IMR-90 (cell line): Measurements from ENCODE around the gene CYB5A. TPM values are rescaled to one million over a fixed set of nuclear protein-coding genes. Genes with fewer than 3 reads are reported as not detected.

ENCODE experiments used
- ATAC-seq: fragments of 200-7000 bp; cut with Tn5 transposase; 2 replicates; pipeline ENCODE4 v1.9.1; 2020; ENCODE audit warnings: low read depth, mild to moderate bottlenecking, moderate library complexity
- BruUV-seq: library from RNA; stranded (reverse); fragments of 400-500 nt; replicated peaks from 2 replicates; lab custom pipeline; 2021; lab: Mats Ljungman, UMichigan
- CTCF ChIA-PET: fragments of 300-600 bp; formaldehyde crosslinking; extraction: SDS; loops from one replicate; lab custom pipeline; 2021; ENCODE audit warnings: antibody characterized with exemption; lab: Yijun Ruan, JAX
- POLR2A ChIA-PET: fragments of 300-600 bp; sonication (Branson Sonifier 250); formaldehyde crosslinking; loops from one replicate; lab custom pipeline; 2022; ENCODE audit warnings: antibody characterized with exemption; ENCODE audit not compliant: unreplicated experiment; lab: Charles Lee
- DNase-seq: peaks from one replicate; pipeline ENCODE4 v3.0.0; 2013
- H2AFZ ChIP-seq: replicated peaks from 2 replicates; pipeline ENCODE3; 2013; ENCODE audit warnings: low read length, mild to moderate bottlenecking; ENCODE audit not compliant: poor library complexity
- H2AK5ac ChIP-seq: 2 replicates; pipeline ENCODE4 v1.6.1; 2013; ENCODE audit warnings: low read depth, low read length, inconsistent platforms
- H2AK9ac ChIP-seq: replicated peaks from 2 replicates; pipeline ENCODE3; 2013; ENCODE audit warnings: mild to moderate bottlenecking, low read depth, low read length, moderate library complexity; ENCODE audit not compliant: poor library complexity
- H2BK120ac ChIP-seq: 2 replicates; pipeline ENCODE4 v1.6.1; 2013; ENCODE audit warnings: low read depth, low read length, inconsistent platforms
- H2BK15ac ChIP-seq: 3 replicates; pipeline ENCODE4 v1.6.1; 2013; ENCODE audit warnings: low read depth, low read length, inconsistent platforms
- H2BK20ac ChIP-seq: 2 replicates; pipeline ENCODE4 v1.6.1; 2013; ENCODE audit warnings: low read depth, mild to moderate bottlenecking, inconsistent platforms, low read length, moderate library complexity
- H2BK5ac ChIP-seq: 2 replicates; pipeline ENCODE4 v1.6.1; 2013; ENCODE audit warnings: mild to moderate bottlenecking, low read depth, low read length, inconsistent platforms; ENCODE audit not compliant: poor library complexity, severe bottlenecking
- H3K14ac ChIP-seq: replicated peaks from 2 replicates; pipeline ENCODE4 v1.6.1; 2013; ENCODE audit warnings: low read depth, low read length, inconsistent platforms
- H3K18ac ChIP-seq: 2 replicates; pipeline ENCODE4 v1.6.1; 2013; ENCODE audit warnings: low read depth, low read length, control low read depth
- H3K23ac ChIP-seq: 2 replicates; pipeline ENCODE4 v1.6.1; 2013; ENCODE audit warnings: low read depth, low read length, inconsistent platforms
- H3K27ac ChIP-seq: 2 replicates; pipeline ENCODE4 v1.5.1; 2013; ENCODE audit warnings: mild to moderate bottlenecking, control low read depth, low read length; ENCODE audit not compliant: insufficient read depth
- H3K27me3 ChIP-seq: 2 replicates; pipeline ENCODE4 v1.6.1; 2013; ENCODE audit warnings: low read length; ENCODE audit not compliant: control insufficient read depth, insufficient read depth
- H3K36me3 ChIP-seq: 2 replicates; pipeline ENCODE4 v1.6.1; 2013; ENCODE audit warnings: low read length, mixed read lengths; ENCODE audit not compliant: control insufficient read depth, insufficient read depth
- H3K4ac ChIP-seq: 2 replicates; pipeline ENCODE4 v1.6.1; 2013; ENCODE audit warnings: low read depth, low read length, inconsistent platforms
- H3K4me1 ChIP-seq: 2 replicates; pipeline ENCODE4 v1.6.1; 2013; ENCODE audit warnings: low read length, mixed read lengths; ENCODE audit not compliant: control insufficient read depth, insufficient read depth
- H3K4me2 ChIP-seq: 2 replicates; pipeline ENCODE4 v1.6.1; 2013; ENCODE audit warnings: low read depth, mild to moderate bottlenecking, control low read depth, low read length, moderate library complexity
- H3K4me3 ChIP-seq: 2 replicates; pipeline ENCODE4 v1.5.1; 2013; ENCODE audit warnings: low read depth, mild to moderate bottlenecking, control low read depth, low read length, moderate library complexity; ENCODE audit not compliant: insufficient read depth
- H3K56ac ChIP-seq: 2 replicates; pipeline ENCODE4 v1.6.1; 2013; ENCODE audit warnings: low read length, inconsistent platforms; ENCODE audit not compliant: insufficient read depth; ENCODE audit errors: extremely low read depth
- H3K79me1 ChIP-seq, 2 experiments: 2 replicates each; pipeline ENCODE4 v1.6.1; 2013; ENCODE audit warnings: low read length in 2 of 2, inconsistent platforms in 1 of 2, low read depth in 1 of 2
- H3K9ac ChIP-seq: 2 replicates; pipeline ENCODE4 v1.6.1; 2013; ENCODE audit warnings: low read depth, low read length, control low read depth
- H3K9me1 ChIP-seq: 2 replicates; pipeline ENCODE4 v1.6.1; 2013; ENCODE audit warnings: low read length, inconsistent platforms; ENCODE audit not compliant: insufficient read depth
- H3K9me3 ChIP-seq: 2 replicates; pipeline ENCODE4 v1.6.1; 2013; ENCODE audit warnings: low read length; ENCODE audit not compliant: control insufficient read depth, insufficient read depth
- H4K20me1 ChIP-seq: 2 replicates; pipeline ENCODE4 v1.6.1; 2013; ENCODE audit warnings: low read length, inconsistent platforms; ENCODE audit not compliant: insufficient read depth
- H4K5ac ChIP-seq: 2 replicates; pipeline ENCODE4 v1.6.1; 2013; ENCODE audit warnings: mild to moderate bottlenecking, low read depth, low read length, control low read depth
- H4K8ac ChIP-seq, 2 experiments: 2 replicates each; pipeline ENCODE4 v1.6.1; 2013; ENCODE audit warnings: low read depth in 2 of 2, low read length in 2 of 2, control low read depth in 1 of 2, inconsistent platforms in 1 of 2
- H4K91ac ChIP-seq: 2 replicates; pipeline ENCODE4 v1.6.1; 2013; ENCODE audit warnings: low read depth, low read length, inconsistent platforms; ENCODE audit not compliant: insufficient read depth
- BHLHE40 ChIP-seq: fragments of 150-350 bp; IDR thresholded peaks from 2 replicates; pipeline ENCODE4 v1.6.1; 2016; ENCODE audit warnings: mild to moderate bottlenecking, low read depth, low read length
- CEBPB ChIP-seq: IDR thresholded peaks from 2 replicates; pipeline ENCODE4 v1.6.1; 2012; ENCODE audit warnings: low read depth, low read length, improper control_type of control experiment
- CHD1 ChIP-seq: IDR thresholded peaks from 2 replicates; pipeline ENCODE4 v1.6.1; 2012; ENCODE audit warnings: low read depth, low read length, improper control_type of control experiment
- CTCF ChIP-seq: conservative IDR thresholded peaks from 2 replicates; pipeline ENCODE4 v1.5.1; 2012; ENCODE audit warnings: mild to moderate bottlenecking, low read depth, low read length, improper control_type of control experiment
- ELK1 ChIP-seq: fragments of 150-350 bp; IDR thresholded peaks from 2 replicates; pipeline ENCODE4 v1.6.1; 2016; ENCODE audit warnings: low read depth, mild to moderate bottlenecking, low read length, moderate library complexity, borderline replicate concordance
- FOS ChIP-seq: fragments of 150-350 bp; IDR thresholded peaks from 2 replicates; pipeline ENCODE4 v1.6.1; 2016; ENCODE audit warnings: low read depth, low read length
- MAFK ChIP-seq: IDR thresholded peaks from 2 replicates; pipeline ENCODE4 v1.6.1; 2012; ENCODE audit warnings: low read depth, low read length, improper control_type of control experiment
- MAZ ChIP-seq: IDR thresholded peaks from 2 replicates; pipeline ENCODE4 v1.6.1; 2012; ENCODE audit warnings: low read depth, mild to moderate bottlenecking, low read length, improper control_type of control experiment, moderate library complexity, borderline replicate concordance
- POLR2A ChIP-seq: IDR thresholded peaks from 2 replicates; pipeline ENCODE4 v1.6.1; 2012; ENCODE audit warnings: mild to moderate bottlenecking, low read depth, low read length
- RFX5 ChIP-seq: IDR thresholded peaks from 2 replicates; pipeline ENCODE4 v1.8.0; 2012; ENCODE audit warnings: low read depth, mild to moderate bottlenecking, low read length, moderate library complexity
- SMC3 ChIP-seq: fragments of 150-350 bp; IDR thresholded peaks from 2 replicates; pipeline ENCODE4 v1.6.1; 2016; ENCODE audit warnings: low read depth, mild to moderate bottlenecking, antibody characterized with exemption, low read length, moderate library complexity
- USF2 ChIP-seq: fragments of 150-350 bp; IDR thresholded peaks from 2 replicates; pipeline ENCODE4 v1.6.1; 2017; ENCODE audit warnings: mild to moderate bottlenecking, antibody characterized with exemption, low read length, low read depth
- WGBS, 2 experiments: methylation state at CpG; one replicate each; pipeline versions ENCODE4 v1.1.5 to v1.1.7; 2013; ENCODE audit warnings: missing lambda C conversion rate in 2 of 2; ENCODE audit not compliant: insufficient read length in 1 of 2; ENCODE audit errors: extremely low coverage in 2 of 2; 5-methylcytosine and 5-hydroxymethylcytosine counted together
- dilution Hi-C: fragments of 300-500 bp; cut with HindIII; formaldehyde crosslinking; loops from one replicate; pipeline ENCODE4 v1.14.3; 2018; ENCODE audit warnings: low sequenced_read_pairs; ENCODE audit not compliant: unreplicated experiment
- in situ Hi-C: fragments of 300-500 bp; cut with MboI; formaldehyde crosslinking; loops from 3 replicates; pipeline ENCODE4 v1.14.3; 2019; ENCODE audit warnings: low sequenced_read_pairs, inconsistent platforms, mixed read lengths
- intact Hi-C: fragments of 100-400 bp; cut with micrococcal nuclease; formaldehyde crosslinking; loops from 2 replicates; pipeline ENCODE4 v1.10.0; 2022
- polyA plus RNA-seq, 3 experiments: library from polyadenylated mRNA; depleted of rRNA; stranded (reverse); fragments of >200 nt; gene quantifications; 2 replicates each; pipeline ENCODE4 v1.2.3, GENCODE V29; 2012; ENCODE audit warnings: low replicate concordance in 1 of 3
- total RNA-seq: library from RNA; depleted of rRNA; stranded (reverse); fragments of >200 nt; gene quantifications from 2 replicates; pipeline ENCODE4 v1.2.3, GENCODE V29; 2012

Gene CYB5A
- total and polyA plus RNA-seq, 2 of the 4 experiments (the other 2 are of a cell fraction), result 13.4 to 47.9 TPM

GRCh38 chr18:74291771-74292540 lies at the start of gene CYB5A (continued):
- TF ChIP-seq USF2, result peak; percentile 48; the same call in 1 of the 2 replicates
- no peak for TF ChIP-seq CHD1
- TF ChIP-seq RFX5, result no peak
- TF ChIP-seq FOS, result peak; percentile 48; the same call in 1 of the 2 replicates
- TF ChIP-seq SMC3, result no peak

GRCh38 chr18:74337912-74338309 lies 46.1 kb upstream of the CYB5A start:
- BruUV-seq, result no TSS peak
- Histone ChIP-seq H2BK5ac (no peak overlapping the region), H2BK20ac (no peak overlapping the region), H3K27me3 (peaks cover 2% of the 10 kb centered on the region; the same call in 1 of the 2 replicates), H2AK9ac (no peak overlapping the region), H3K9ac (no peak overlapping the region), H2AFZ (no peak overlapping the region), H2BK120ac (no peak overlapping the region), H4K20me1 (no peaks in the 10 kb centered on the region), H3K4ac (no peak overlapping the region), H3K36me3 (no peaks in the 10 kb centered on the region), H3K4me3 (no peak overlapping the region), H2BK15ac (no peak overlapping the region), H3K79me1 (no peaks in the 10 kb centered on the region), H3K56ac (no peak overlapping the region), H2AK5ac (no peak overlapping the region), H3K4me1 (no peaks in the 10 kb centered on the region; the same call in 1 of the 2 replicates), H3K9me3 (no peaks in the 10 kb centered on the region), H3K9me1 (no peaks in the 10 kb centered on the region), H3K4me2 (no peak overlapping the region), H4K5ac (no peak overlapping the region), H3K23ac (no peak overlapping the region), H3K14ac (no peak overlapping the region), H3K27ac (no peak overlapping the region), H4K91ac (no peak overlapping the region), H3K18ac (no peak overlapping the region), H4K8ac (no peak overlapping the region)
- no CpG with 5 or more reads among the region's 1 CpG for WGBS, 2 experiments
- no peak for DNase-seq
- CTCF ChIA-PET, result interaction anchor here (0.8 kb wide), 1 partner anchor 15 kb away, joined by 3 read pairs; no protein-coding TSS in a partner anchor
- in situ Hi-C loops (no loop called here), intact Hi-C loops (no loop called here), dilution Hi-C loops (no loop called here)
- ATAC-seq, result no peak
- POLR2A ChIA-PET, result no interaction called here
- TF ChIP-seq CEBPB, result no peak
- TF ChIP-seq RFX5, result no peak
- no peak for TF ChIP-seq CHD1
- no peak for TF ChIP-seq SMC3
- no peak for TF ChIP-seq POLR2A
- TF ChIP-seq ELK1, result no peak
- TF ChIP-seq BHLHE40, result no peak
- TF ChIP-seq CTCF, result no peak
- no peak for TF ChIP-seq FOS
- TF ChIP-seq MAFK, result no peak
- no peak for TF ChIP-seq MAZ
